ENCODE results near the gene ELL2. TPM values are rescaled to one million over a fixed set of nuclear protein-coding genes. Genes with fewer than 3 reads are reported as not detected.

Gene ELL2
- total RNA-seq, 4 donors from 2014 or later, result 5.8 to 46.8 (median 19.7) TPM

- no peak overlapping the region for H3K4me3 ChIP-seq
- H3K36me3 ChIP-seq, result no peaks in the 10 kb centered on the region
- no peaks in the 10 kb centered on the region for H3K27me3 ChIP-seq
- intact Hi-C loops (cut with DNase I; ENCODE audit: low total_unique reads) (no loop called here), in situ Hi-C loops (cut with MboI; ENCODE audit: low pct_ligation_motif_present in 1 of 4, low pct_unique_long_range_greater_than_20kb in 1 of 4, low sequenced_read_pairs in 3 of 4) (no loop called here)
- DNase-seq, result no peak
- H3K9me3 ChIP-seq, result no peaks in the 10 kb centered on the region
- H3K4me1 ChIP-seq, result no peaks in the 10 kb centered on the region
- TF ChIP-seq EP300 (IDR thresholded peaks at IDR 0.05; ENCODE audit: low read depth) (no peak), POLR2A (IDR thresholded peaks at IDR 0.05) (no peak), POLR2AphosphoS5 (IDR thresholded peaks at IDR 0.05) (no peak), CTCF (IDR thresholded peaks at IDR 0.05) (no peak)
- H3K27ac ChIP-seq, result no peak overlapping the region
- WGBS, 2 donors (ENCODE audit: low coverage in 1 of 2), result 85% methylated on average over 3 of the region's 3 CpGs
Observed at GRCh38 chr5:96000308-96000707, 38.7 kb upstream of the ELL2 start.

GRCh38 chr5:95996904-95997723, 35.5 kb upstream of the ELL2 start:
- TF ChIP-seq CTCF (IDR thresholded peaks at IDR 0.05), result no peak
- TF ChIP-seq EP300 (IDR thresholded peaks at IDR 0.05; ENCODE audit: low read depth), result no peak
- TF ChIP-seq POLR2AphosphoS5 (IDR thresholded peaks at IDR 0.05), result no peak
- no peak for TF ChIP-seq POLR2A (IDR thresholded peaks at IDR 0.05)
- H3K36me3 ChIP-seq, result no peaks in the 10 kb centered on the region
- H3K27ac ChIP-seq, result no peak overlapping the region
- H3K4me1 ChIP-seq, result no peaks in the 10 kb centered on the region
- no peaks in the 10 kb centered on the region for H3K9me3 ChIP-seq
- no peaks in the 10 kb centered on the region for H3K27me3 ChIP-seq
- in situ Hi-C loops (cut with MboI; ENCODE audit: low pct_ligation_motif_present in 1 of 4, low pct_unique_long_range_greater_than_20kb in 1 of 4, low sequenced_read_pairs in 3 of 4) (no loop called here), intact Hi-C loops (cut with DNase I; ENCODE audit: low total_unique reads) (no loop called here)
- H3K4me3 ChIP-seq, result no peak overlapping the region
- no peak for DNase-seq

DNA sequence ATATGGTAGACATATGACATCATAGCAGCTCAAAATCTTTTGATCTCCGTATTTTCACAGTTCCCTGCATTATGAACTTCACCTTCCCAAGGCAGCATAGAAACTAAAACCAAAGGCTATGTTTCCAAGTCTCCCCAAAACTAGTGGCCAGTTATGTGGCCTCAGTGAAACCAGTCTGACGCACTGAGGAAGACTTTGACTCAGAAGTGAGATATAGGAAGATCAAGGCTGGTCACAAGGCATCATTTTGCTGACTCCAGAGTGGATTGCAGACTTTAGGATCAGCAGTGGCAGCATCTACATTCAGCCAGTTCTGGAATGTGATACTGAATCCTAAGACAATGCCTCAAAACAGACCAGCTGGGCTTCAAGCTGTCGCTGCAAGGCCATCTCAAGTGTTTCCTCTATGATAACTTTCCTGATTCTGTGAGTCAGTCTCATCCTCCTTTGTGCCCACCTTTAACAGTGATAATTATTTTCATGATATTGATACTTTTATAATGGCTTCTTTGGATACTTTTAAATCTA, 34.4 kb upstream of the ELL2 start:
- H3K9me3 ChIP-seq, result no peaks in the 10 kb centered on the region
- no peaks in the 10 kb centered on the region for H3K4me1 ChIP-seq
- intact Hi-C loops (cut with DNase I; ENCODE audit: low total_unique reads) (no loop called here), in situ Hi-C loops (cut with MboI; ENCODE audit: low pct_ligation_motif_present in 1 of 4, low pct_unique_long_range_greater_than_20kb in 1 of 4, low sequenced_read_pairs in 3 of 4) (no loop called here)
- no peaks in the 10 kb centered on the region for H3K27me3 ChIP-seq
- H3K4me3 ChIP-seq, result no peak overlapping the region
- TF ChIP-seq POLR2A (IDR thresholded peaks at IDR 0.05) (no peak), CTCF (IDR thresholded peaks at IDR 0.05) (no peak), POLR2AphosphoS5 (IDR thresholded peaks at IDR 0.05) (no peak), EP300 (IDR thresholded peaks at IDR 0.05; ENCODE audit: low read depth) (no peak)
- DNase-seq, result no peak
- 82 to 93% methylated on average over 3 of the region's 3 CpGs for WGBS, 2 donors (ENCODE audit: low coverage in 1 of 2)
- H3K36me3 ChIP-seq, result no peaks in the 10 kb centered on the region
- no peak overlapping the region for H3K27ac ChIP-seq

DNA sequence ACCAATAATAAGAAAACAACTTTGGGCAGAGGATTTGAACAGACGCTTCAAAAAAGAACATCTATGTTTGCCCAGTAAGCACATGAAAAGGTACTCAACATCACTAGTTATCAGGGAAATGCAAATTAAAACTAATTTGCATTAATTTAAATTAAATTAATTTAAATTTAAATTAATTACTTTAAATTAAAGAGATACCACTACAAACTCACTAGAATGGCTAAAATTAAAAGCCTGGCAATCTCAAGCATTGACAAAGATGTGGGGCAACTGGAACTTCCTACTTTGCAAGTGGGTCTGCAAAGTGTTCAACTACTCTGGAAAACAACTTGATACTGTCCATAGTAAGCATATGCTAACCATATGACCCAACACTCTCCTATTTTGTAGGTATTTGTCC, 32.1 kb upstream of the ELL2 start:
- Histone ChIP-seq H3K27ac (no peak overlapping the region), H3K4me3 (no peak overlapping the region), H3K4me1 (peaks cover 0 to 4% (median 0%) of the 10 kb centered on the region in 4 donors), H3K27me3 (no peaks in the 10 kb centered on the region), H3K9me3 (no peaks in the 10 kb centered on the region), H3K36me3 (no peaks in the 10 kb centered on the region)
- WGBS, 2 donors (ENCODE audit: low coverage in 1 of 2), result 90 to 92% methylated on average over 1 of the region's 1 CpG
- no peak for TF ChIP-seq EP300 (IDR thresholded peaks at IDR 0.05; ENCODE audit: low read depth)
- TF ChIP-seq POLR2AphosphoS5 (IDR thresholded peaks at IDR 0.05), result no peak
- TF ChIP-seq POLR2A (IDR thresholded peaks at IDR 0.05), result no peak
- no peak for TF ChIP-seq CTCF (IDR thresholded peaks at IDR 0.05)
- DNase-seq, result no peak
- in situ Hi-C loops (cut with MboI; ENCODE audit: low pct_ligation_motif_present in 1 of 4, low pct_unique_long_range_greater_than_20kb in 1 of 4, low sequenced_read_pairs in 3 of 4) (no loop called here), intact Hi-C loops (cut with DNase I; ENCODE audit: low total_unique reads) (no loop called here)
